HG03280 (cell line): ENCODE results near the gene KCNG2.

Experiments
- ATAC-seq: cut with Tn5 transposase; IDR thresholded peaks from one replicate; pipeline ENCODE4 v1.9.1; 2021; ENCODE audit warnings: mild to moderate bottlenecking, moderate library complexity; ENCODE audit not compliant: unreplicated experiment

Gene KCNG2

GRCh38 chr18:79784071-79784913 lies 13.4 kb upstream of the KCNG2 start:
- ATAC-seq, result no peak

- ATAC-seq, result no peak
Measured at GRCh38 chr18:79784965-79785770, 12.6 kb upstream of the KCNG2 start.

GRCh38 chr18:79785831-79786230 lies 11.9 kb upstream of the KCNG2 start:
- ATAC-seq, result no peak

- no peak for ATAC-seq
Measured at GRCh38 chr18:79786304-79786703, 11.4 kb upstream of the KCNG2 start.

- no peak for ATAC-seq
Measured at GRCh38 chr18:79786786-79787526, 10.8 kb upstream of the KCNG2 start.

GRCh38 chr18:79787527-79787864 lies 10.2 kb upstream of the KCNG2 start:
- no peak for ATAC-seq

GRCh38 chr18:79787865-79788733 lies 9.6 kb upstream of the KCNG2 start:
- no peak for ATAC-seq

GRCh38 chr18:79788734-79789085 lies 9.0 kb upstream of the KCNG2 start:
- no peak for ATAC-seq

- no peak for ATAC-seq
Measured at GRCh38 chr18:79789091-79789891, 8.4 kb upstream of the KCNG2 start.

- no peak for ATAC-seq
Measured at GRCh38 chr18:79789901-79790890, 7.5 kb upstream of the KCNG2 start.

GRCh38 chr18:79790996-79791972 lies 6.5 kb upstream of the KCNG2 start:
- ATAC-seq, result no peak

GRCh38 chr18:79792096-79792987 lies 5.4 kb upstream of the KCNG2 start:
- no peak for ATAC-seq

GRCh38 chr18:79792988-79793355 lies 4.8 kb upstream of the KCNG2 start:
- ATAC-seq, result no peak

- no peak for ATAC-seq
Measured at GRCh38 chr18:79794846-79795245, 2.9 kb upstream of the KCNG2 start.

- ATAC-seq, result no peak
Measured at GRCh38 chr18:79795446-79795845, 2.3 kb upstream of the KCNG2 start.

GRCh38 chr18:79796016-79796415 lies 1.7 kb upstream of the KCNG2 start:
- ATAC-seq, result no peak
